Karpas-422 (cell line): ENCODE results near the gene AP5Z1. TPM values are rescaled to one million over a fixed set of nuclear protein-coding genes. Genes with fewer than 3 reads are reported as not detected.
A peak's percentile ranks its signal among the peaks of the same experiment; 100 is the strongest.

Source experiments
- DNase-seq: peaks from one replicate; pipeline ENCODE4 v3.0.0-alpha.2; 2015
- H2AFZ ChIP-seq: fragments of 200-600 bp; sonication (generic); 2 replicates; pipeline ENCODE4 v1.6.1; 2014; ENCODE audit warnings: antibody characterized with exemption, low read length, mixed read lengths
- H3K27ac ChIP-seq: fragments of 200-600 bp; sonication (generic); 2 replicates; pipeline ENCODE4 v1.5.1; 2014; ENCODE audit warnings: mild to moderate bottlenecking, low read length, moderate library complexity
- H3K27me3 ChIP-seq: fragments of 200-600 bp; sonication (generic); 2 replicates; pipeline ENCODE4 v1.6.1; 2014; ENCODE audit warnings: low read length, mixed read lengths
- H3K36me3 ChIP-seq: fragments of 200-600 bp; sonication (generic); 2 replicates; pipeline ENCODE4 v1.6.1; 2014; ENCODE audit warnings: low read length, mixed read lengths; ENCODE audit not compliant: insufficient read depth
- H3K4me1 ChIP-seq: fragments of 200-600 bp; sonication (generic); 2 replicates; pipeline ENCODE4 v1.6.1; 2014; ENCODE audit warnings: mild to moderate bottlenecking, low read length, mixed read lengths
- H3K4me2 ChIP-seq: fragments of 200-600 bp; sonication (generic); 2 replicates; pipeline ENCODE4 v1.6.1; 2014; ENCODE audit warnings: low read length, low read depth, mild to moderate bottlenecking; ENCODE audit not compliant: poor library complexity, severe bottlenecking
- H3K4me3 ChIP-seq: fragments of 200-600 bp; sonication (generic); 2 replicates; pipeline ENCODE4 v1.5.1; 2014; ENCODE audit warnings: mild to moderate bottlenecking, antibody characterized with exemption, low read length, mixed read lengths
- H3K79me2 ChIP-seq: fragments of 200-600 bp; sonication (generic); 2 replicates; pipeline ENCODE4 v1.6.1; 2014; ENCODE audit warnings: mild to moderate bottlenecking, low read length, mixed read lengths
- H3K9ac ChIP-seq: fragments of 200-600 bp; sonication (generic); 2 replicates; pipeline ENCODE4 v1.6.0; 2014; ENCODE audit warnings: low read length
- H3K9me2 ChIP-seq: fragments of 200-600 bp; sonication (generic), shearing (Covaris generic); replicated peaks from 2 replicates; pipeline ENCODE4 v1.6.0; 2014; ENCODE audit warnings: mild to moderate bottlenecking, low read length, moderate library complexity; ENCODE audit not compliant: insufficient read depth
- H3K9me3 ChIP-seq: fragments of 300-700, 200-600 bp; sonication (generic); 2 replicates; pipeline ENCODE4 v1.6.1; 2014; ENCODE audit warnings: low read length, mixed read lengths
- H4K20me1 ChIP-seq: fragments of 200-600 bp; sonication (generic); 2 replicates; pipeline ENCODE4 v1.6.1; 2014; ENCODE audit warnings: mild to moderate bottlenecking, antibody characterized with exemption, low read length, low read depth; ENCODE audit not compliant: insufficient read depth
- total RNA-seq: library from RNA; depleted of rRNA; stranded (reverse); fragments of >200 nt; shearing (Covaris generic); gene quantifications from 2 replicates; pipeline ENCODE4 v1.2.3, GENCODE V29; 2014; ENCODE audit warnings: low replicate concordance

AP5Z1 gene
- total RNA-seq, 1 experiment from 2014 or later, result 14.5 TPM

DNA sequence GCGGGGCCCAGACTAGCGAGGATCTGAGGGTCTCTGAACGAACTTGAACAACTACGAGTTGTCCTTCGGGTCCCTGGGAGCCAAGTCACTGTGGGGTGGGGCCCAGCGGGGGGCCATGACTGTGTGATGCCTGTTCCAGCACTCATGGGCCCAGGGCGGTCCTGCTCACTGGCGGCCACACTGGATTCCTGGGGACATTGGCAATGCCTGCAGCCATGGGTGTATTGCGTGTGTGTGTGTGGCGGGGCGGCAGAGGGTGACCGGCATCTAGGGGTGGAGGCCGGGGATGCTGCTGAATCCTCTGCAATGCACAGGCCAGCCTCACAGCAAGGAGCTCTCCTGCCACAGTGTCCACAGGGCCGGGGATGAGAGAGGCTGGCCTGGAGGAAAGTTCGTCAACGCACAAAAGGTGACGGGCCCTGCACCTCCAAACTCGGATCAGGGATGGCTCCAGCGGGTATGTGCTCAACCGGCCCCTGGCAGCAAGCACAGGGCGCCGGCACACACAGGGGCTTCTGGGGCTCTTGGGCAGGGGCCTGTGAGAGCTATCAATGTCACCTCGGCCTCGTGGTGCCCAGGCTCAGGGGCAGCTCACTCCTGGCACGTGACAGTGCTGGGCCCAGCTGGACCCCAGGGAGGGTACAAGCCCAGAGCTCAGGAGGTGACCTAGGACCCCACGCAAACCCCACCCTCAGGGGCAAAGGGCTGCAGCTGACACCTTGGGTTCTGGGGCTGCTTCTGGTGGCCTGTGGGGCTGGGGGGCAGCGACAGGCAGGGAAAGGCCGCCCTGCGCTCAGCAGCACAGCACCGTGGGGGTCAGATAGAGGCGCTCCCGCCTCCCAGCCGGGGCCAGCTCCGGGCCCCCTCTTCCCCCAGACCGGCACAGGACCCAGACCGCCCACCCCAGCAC lies 58.5 kb downstream of the AP5Z1 start:
- Histone ChIP-seq H3K27me3 (no peaks in the 10 kb centered on the region), H3K9me2 (no peaks in the 10 kb centered on the region), H3K36me3 (no peaks in the 10 kb centered on the region), H3K79me2 (no peaks in the 10 kb centered on the region), H4K20me1 (no peaks in the 10 kb centered on the region), H2AFZ (no peak overlapping the region), H3K9ac (no peak overlapping the region), H3K4me1 (peaks cover 8% of the 10 kb centered on the region), H3K4me3 (no peak overlapping the region), H3K4me2 (no peak overlapping the region), H3K27ac (no peak overlapping the region), H3K9me3 (no peaks in the 10 kb centered on the region)
- DNase-seq, result no peak

DNA sequence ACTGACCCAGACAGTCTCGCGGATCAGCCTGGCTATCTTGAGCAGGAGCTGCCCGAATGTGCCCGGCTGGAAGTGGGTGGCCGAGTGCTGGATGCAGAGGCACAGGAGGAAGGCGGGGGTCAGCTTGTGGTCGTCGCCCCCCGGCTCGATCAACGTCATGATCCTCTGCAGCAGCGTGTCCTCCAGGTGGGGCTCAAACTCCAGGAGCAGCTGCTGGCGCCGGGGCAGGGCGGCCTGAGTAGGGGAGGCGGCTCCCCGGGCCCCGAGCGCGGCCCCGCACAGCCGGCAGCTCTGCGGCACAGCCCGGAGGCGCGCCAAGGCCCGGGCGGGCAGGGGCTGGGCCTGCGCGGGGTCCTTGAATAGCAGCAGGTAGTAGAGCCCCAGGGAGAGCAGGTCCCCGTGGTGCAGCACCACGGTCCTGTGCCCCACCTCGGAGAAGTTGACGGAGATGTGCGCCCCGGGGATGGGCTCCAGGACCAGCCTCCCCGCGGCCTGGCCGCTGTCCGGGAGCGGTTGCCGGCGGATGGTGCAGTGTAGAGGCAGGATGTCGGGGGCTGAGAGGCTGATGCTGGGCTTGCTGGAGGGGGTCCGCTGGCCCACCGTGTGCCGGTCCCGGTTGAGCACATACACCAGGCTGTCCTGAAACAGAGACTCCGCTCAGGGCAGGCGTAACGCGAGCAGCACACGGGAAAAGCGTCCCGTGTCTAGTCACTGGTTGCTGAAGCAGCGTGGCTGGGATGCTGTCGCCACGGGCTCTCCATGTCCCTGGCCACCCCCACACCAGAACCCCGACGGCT lies 59.4 kb downstream of the AP5Z1 start:
- no peaks in the 10 kb centered on the region for H3K9me2 ChIP-seq
- no peaks in the 10 kb centered on the region for H3K9me3 ChIP-seq
- H4K20me1 ChIP-seq, result no peaks in the 10 kb centered on the region
- H3K36me3 ChIP-seq, result no peaks in the 10 kb centered on the region
- no peak overlapping the region for H2AFZ ChIP-seq
- H3K4me3 ChIP-seq, result no peak overlapping the region
- no peaks in the 10 kb centered on the region for H3K27me3 ChIP-seq
- no peaks in the 10 kb centered on the region for H3K79me2 ChIP-seq
- peaks cover 11% of the 10 kb centered on the region for H3K4me1 ChIP-seq
- no peak overlapping the region for H3K9ac ChIP-seq
- H3K27ac ChIP-seq, result no peak overlapping the region
- DNase-seq, result no peak
- no peak overlapping the region for H3K4me2 ChIP-seq

DNA sequence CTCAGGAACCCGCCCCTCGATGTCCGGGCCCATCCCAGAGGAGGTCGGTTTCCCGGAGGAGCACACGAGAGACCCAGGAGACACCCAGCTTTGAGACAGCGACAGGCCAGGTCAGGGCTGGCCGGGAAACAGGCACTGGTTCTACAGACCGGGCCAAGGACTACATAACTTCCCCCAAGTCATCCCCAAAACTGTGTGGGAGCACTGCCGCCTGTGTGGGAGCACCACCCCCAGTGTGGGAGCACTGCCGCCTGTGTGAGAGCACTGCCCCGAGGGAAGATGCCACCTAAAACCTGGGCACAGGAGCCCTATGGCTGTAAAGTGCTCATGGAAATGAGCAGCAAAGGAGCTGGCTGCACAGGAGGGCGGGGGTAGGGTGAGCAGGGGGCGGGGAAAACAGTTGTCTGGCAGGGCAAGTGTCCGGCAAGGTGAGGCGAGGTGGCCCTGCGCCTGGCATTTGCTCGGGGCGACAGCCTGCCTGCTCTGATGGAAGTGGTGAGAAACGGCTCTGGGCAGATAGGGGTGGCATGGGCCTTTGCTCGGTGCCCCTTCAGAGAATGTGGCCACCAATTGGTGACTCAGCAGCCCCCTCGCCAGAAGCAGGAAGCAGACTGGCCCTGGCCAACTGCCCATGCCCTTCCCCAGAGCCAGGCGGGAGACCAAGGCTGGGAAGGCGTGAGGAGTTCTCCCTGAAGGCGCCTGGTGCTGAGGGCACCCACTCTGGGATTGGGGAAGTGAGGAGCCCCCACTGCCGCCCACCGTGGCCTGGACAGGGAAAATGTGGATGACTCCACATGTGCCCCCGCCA lies 60.2 kb downstream of the AP5Z1 start:
- no peaks in the 10 kb centered on the region for H3K9me3 ChIP-seq
- no peak overlapping the region for H3K27ac ChIP-seq
- no peaks in the 10 kb centered on the region for H3K36me3 ChIP-seq
- H2AFZ ChIP-seq, result no peak overlapping the region
- H3K79me2 ChIP-seq, result no peaks in the 10 kb centered on the region
- H4K20me1 ChIP-seq, result no peaks in the 10 kb centered on the region
- H3K4me3 ChIP-seq, result no peak overlapping the region
- H3K9me2 ChIP-seq, result no peaks in the 10 kb centered on the region
- peaks cover 11% of the 10 kb centered on the region for H3K4me1 ChIP-seq
- no peak for DNase-seq
- H3K9ac ChIP-seq, result no peak overlapping the region
- no peaks in the 10 kb centered on the region for H3K27me3 ChIP-seq
- H3K4me2 ChIP-seq, result no peak overlapping the region

DNA sequence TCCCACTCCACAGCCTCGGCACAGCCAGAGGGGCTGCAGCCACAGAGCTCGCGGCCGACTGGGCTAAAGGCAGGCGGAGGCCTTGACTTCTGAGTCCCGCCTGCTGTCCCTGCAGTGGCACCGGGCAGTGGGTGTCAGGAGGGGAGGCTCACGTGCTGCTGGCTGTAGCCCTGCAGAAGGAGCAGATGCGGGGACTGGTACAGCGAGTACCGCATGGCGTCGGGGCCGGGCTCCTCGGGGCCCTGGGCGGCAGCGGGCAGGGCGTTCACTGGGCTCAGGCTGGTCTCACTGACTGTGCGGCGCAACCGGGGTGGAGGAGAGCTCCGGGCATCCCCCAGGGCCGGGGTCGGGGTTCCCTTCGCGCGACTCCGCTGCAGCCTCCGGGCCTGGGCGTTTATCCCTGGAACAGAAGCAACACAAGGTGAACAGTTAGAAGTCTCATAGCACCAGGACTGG lies 60.8 kb downstream of the AP5Z1 start:
- Histone ChIP-seq H3K9me2 (no peaks in the 10 kb centered on the region), H3K4me1 (peaks cover 11% of the 10 kb centered on the region), H3K27ac (no peak overlapping the region), H3K4me2 (no peak overlapping the region), H3K79me2 (no peaks in the 10 kb centered on the region), H2AFZ (no peak overlapping the region), H4K20me1 (no peaks in the 10 kb centered on the region), H3K4me3 (no peak overlapping the region), H3K36me3 (no peaks in the 10 kb centered on the region), H3K9me3 (no peaks in the 10 kb centered on the region), H3K27me3 (no peaks in the 10 kb centered on the region), H3K9ac (no peak overlapping the region)
- DNase-seq, result no peak

DNA sequence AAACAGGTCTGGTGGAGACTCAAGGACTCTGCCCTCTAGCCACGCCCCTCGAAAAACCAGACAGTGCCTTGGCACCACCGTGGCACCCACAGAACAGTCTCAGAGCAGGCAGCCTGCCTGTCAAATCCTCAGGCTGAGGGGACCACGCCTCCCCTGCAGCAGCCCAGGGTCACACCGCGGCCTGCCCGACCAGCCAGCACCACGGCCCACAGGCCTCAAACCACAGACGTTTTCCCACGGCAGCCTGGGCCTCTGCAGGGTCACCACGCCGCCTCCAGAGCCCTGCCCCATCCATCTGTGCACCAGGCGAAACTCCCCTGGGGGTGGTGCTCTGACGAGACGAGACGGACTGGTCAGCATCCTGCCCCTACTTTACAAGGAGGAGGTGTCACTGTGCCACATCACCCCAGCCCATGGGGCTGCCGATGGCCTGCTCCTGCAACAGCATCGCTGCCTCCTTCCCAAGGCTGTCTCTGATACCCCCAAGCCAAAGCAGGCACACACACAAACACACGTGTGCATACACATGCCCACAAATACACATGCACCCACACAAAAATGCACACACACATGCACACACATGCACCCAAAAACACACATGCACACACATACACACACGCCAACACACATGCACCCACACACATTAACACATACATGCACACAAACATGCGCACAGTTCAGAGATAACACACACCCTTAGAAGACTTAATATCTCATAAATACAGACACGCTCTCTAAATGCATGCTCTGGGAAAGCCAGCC lies 61.8 kb downstream of the AP5Z1 start:
- H3K9me3 ChIP-seq, result no peaks in the 10 kb centered on the region
- H3K4me2 ChIP-seq, result no peak overlapping the region
- no peak overlapping the region for H3K27ac ChIP-seq
- no peaks in the 10 kb centered on the region for H3K27me3 ChIP-seq
- H3K79me2 ChIP-seq, result no peaks in the 10 kb centered on the region
- no peaks in the 10 kb centered on the region for H4K20me1 ChIP-seq
- H3K4me1 ChIP-seq, result peaks cover 11% of the 10 kb centered on the region
- no peak overlapping the region for H3K9ac ChIP-seq
- no peaks in the 10 kb centered on the region for H3K36me3 ChIP-seq
- no peak for DNase-seq
- no peak overlapping the region for H2AFZ ChIP-seq
- no peak overlapping the region for H3K4me3 ChIP-seq
- H3K9me2 ChIP-seq, result no peaks in the 10 kb centered on the region

DNA sequence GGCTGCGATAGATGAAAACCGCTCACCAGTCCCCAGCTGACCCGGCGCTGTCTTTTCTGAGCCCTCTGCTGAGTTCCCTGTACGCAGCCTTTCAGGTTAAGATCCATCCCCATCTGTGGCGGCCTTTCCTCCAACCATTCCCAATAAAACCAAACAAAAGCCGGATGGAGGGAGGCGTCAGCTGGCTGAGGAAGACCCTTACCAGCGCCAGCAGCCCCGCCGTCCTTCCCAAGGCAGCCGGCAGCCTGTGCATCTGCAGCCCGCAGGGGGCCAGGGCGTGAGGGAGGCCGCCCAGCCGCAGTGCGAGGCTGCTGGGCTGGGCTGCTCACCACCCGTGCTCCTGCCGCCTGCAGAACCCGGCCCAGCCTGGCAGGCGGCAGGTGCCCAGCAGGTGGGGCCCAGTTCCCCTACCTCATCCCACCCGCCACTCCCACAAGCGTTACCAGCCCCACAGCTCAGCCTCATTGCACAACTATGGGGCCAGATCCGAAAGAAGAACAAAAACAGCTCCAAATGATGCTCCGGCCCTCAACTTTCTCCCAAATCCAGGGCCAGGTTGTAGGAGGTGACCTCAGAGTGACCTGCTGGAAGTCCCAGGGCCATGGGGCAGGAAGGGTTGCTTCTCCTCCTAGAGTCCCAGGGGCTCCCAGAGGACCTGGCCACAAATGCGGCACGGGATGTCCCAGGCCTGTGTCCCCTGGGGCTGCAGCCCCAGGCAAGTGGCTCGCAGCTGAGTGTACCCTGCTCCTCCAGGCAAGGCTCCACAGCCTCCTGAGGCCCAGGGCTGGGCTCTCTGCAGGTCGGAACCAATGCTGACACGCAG lies 62.6 kb downstream of the AP5Z1 start:
- Histone ChIP-seq H3K27ac (no peak overlapping the region), H3K36me3 (no peaks in the 10 kb centered on the region), H3K9me3 (no peaks in the 10 kb centered on the region), H4K20me1 (no peaks in the 10 kb centered on the region), H3K9ac (no peak overlapping the region), H3K27me3 (no peaks in the 10 kb centered on the region), H3K4me2 (no peak overlapping the region), H3K79me2 (no peaks in the 10 kb centered on the region), H3K9me2 (no peaks in the 10 kb centered on the region), H3K4me3 (no peak overlapping the region), H3K4me1 (peaks cover 11% of the 10 kb centered on the region), H2AFZ (no peak overlapping the region)
- DNase-seq, result no peak

DNA sequence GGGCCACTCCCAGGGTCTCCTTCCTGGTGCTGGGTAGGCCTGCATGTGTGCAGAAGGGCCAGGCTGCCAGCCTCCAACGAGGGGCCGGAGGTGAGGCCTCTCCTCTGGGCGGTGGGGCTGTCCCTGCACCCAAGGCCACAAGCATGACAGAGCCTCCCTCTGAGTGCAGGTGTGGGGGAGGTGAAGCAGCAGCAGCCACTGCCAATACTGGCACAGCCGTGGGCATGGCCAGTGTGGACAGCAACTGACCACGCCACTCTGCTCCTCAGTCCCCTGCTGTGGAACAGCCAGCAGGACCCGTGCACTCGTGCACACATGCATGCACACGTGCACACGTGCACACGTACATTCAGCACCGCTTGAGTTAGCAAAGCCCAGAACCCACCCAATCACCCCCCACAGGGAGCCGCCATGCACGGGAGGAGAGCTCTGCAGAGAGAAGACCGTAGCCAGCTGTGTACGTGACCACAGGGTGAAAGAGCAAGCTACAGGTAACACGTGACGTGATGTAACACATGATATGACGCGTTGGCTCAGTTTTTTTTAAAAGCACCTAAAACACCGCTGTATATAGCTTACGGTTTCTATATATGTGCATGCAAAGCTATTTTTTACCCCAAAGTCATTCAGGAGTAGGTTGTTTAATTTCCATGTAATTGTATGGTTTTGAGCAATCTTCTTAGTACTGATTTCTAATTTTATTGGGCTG lies 63.4 kb downstream of the AP5Z1 start:
- H3K36me3 ChIP-seq, result no peaks in the 10 kb centered on the region
- H3K4me2 ChIP-seq, result peak overlapping the region; percentile 12
- peaks cover 11% of the 10 kb centered on the region for H3K4me1 ChIP-seq
- no peak overlapping the region for H3K4me3 ChIP-seq
- no peaks in the 10 kb centered on the region for H4K20me1 ChIP-seq
- no peaks in the 10 kb centered on the region for H3K79me2 ChIP-seq
- H3K9me2 ChIP-seq, result no peaks in the 10 kb centered on the region
- DNase-seq, result no peak
- H3K27ac ChIP-seq, result no peak overlapping the region
- no peak overlapping the region for H2AFZ ChIP-seq
- H3K9me3 ChIP-seq, result no peaks in the 10 kb centered on the region
- H3K27me3 ChIP-seq, result no peaks in the 10 kb centered on the region
- H3K9ac ChIP-seq, result no peak overlapping the region
